ENCODE results near the gene TMCC1.
A peak's percentile ranks its signal among the peaks of the same experiment; 100 is the strongest.

Gene TMCC1

DNA sequence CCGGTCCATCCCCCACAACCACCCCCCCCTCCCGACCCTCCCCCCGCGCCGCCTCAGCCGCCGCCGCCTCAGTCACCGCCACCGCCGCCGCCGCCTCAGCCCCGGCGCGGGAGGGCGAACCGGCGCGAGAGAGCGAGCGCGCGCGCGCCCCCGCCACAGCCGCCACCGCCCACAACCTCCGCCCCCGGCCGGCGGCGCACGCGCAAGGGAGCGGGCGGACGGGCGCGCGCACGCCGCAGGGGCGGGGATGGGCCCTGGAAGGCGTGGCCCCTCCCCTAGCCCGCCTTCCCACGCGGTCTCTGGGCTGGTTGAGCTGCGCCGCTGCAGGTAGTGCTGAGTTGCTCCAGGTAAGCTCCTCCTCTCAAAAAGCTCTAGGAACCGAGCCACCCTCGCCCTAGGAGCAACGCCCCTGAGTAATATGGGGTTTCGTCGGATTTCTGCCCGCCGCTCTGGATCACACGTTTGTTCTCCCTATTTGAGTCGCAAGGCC lies at the start of gene TMCC1:
Gene TMCC1, minus strand, starts transcription at position 131 of the 490 bp plus-strand sequence.
- peak; percentile 84 for ATAC-seq
- TF ChIP-seq, protein P1, sequence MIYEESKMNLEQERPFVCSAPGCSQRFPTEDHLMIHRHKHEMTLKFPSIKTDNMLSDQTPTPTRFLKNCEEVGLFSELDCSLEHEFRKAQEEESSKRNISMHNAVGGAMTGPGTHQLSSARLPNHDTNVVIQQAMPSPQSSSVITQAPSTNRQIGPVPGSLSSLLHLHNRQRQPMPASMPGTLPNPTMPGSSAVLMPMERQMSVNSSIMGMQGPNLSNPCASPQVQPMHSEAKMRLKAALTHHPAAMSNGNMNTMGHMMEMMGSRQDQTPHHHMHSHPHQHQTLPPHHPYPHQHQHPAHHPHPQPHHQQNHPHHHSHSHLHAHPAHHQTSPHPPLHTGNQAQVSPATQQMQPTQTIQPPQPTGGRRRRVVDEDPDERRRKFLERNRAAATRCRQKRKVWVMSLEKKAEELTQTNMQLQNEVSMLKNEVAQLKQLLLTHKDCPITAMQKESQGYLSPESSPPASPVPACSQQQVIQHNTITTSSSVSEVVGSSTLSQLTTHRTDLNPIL (CRISPR knock-in tag; IDR thresholded peaks at IDR 0.05; ENCODE audit: low read depth) = no peak
- TF ChIP-seq RARB (CRISPR knock-in tag; IDR thresholded peaks at IDR 0.05) = no peak
- TF ChIP-seq TCF4 (CRISPR knock-in tag; IDR thresholded peaks at IDR 0.05; ENCODE audit: borderline replicate concordance) = no peak
- no peak for TF ChIP-seq PPARA (CRISPR knock-in tag; IDR thresholded peaks at IDR 0.05; ENCODE audit: borderline replicate concordance)
- no peak for TF ChIP-seq ZFP30 (CRISPR knock-in tag; IDR thresholded peaks at IDR 0.05)
- TF ChIP-seq ZNF8 (CRISPR knock-in tag; IDR thresholded peaks at IDR 0.05) = no peak
- TF ChIP-seq ZFP3 (CRISPR knock-in tag; IDR thresholded peaks at IDR 0.05) = no peak
- TF ChIP-seq ISL1 (CRISPR knock-in tag; IDR thresholded peaks at IDR 0.05) = no peak
- TF ChIP-seq SNAI2 (CRISPR knock-in tag; IDR thresholded peaks at IDR 0.05) = no peak
- no peak for TF ChIP-seq TOX (CRISPR knock-in tag; IDR thresholded peaks at IDR 0.05; ENCODE audit: borderline replicate concordance)
- no peak for TF ChIP-seq CSDC2 (CRISPR knock-in tag; IDR thresholded peaks at IDR 0.05)

DNA sequence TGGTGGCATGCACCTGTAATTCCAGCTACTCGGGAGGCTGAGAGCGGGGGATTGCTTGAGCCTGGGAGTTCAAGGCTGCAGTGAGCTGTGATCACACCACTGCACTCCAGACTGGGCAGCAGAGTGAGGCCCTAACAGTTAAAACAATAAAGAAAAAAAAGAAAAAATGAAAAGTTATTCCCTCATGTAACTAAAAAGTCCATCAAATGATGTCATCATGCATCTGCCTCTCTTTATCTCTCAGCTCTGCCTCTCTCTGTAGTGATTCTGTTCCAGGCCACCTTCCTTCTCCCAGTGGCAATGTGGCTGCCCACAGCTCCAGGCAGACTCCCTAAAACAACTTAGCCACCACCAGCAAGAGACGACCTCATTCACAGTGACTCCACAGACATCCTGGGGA lies 49.5 kb upstream of the TMCC1 start:
- no peak for ATAC-seq
- TF ChIP-seq OSR1 (CRISPR knock-in tag; IDR thresholded peaks at IDR 0.05) (no peak), TCF4 (CRISPR knock-in tag; IDR thresholded peaks at IDR 0.05; ENCODE audit: borderline replicate concordance) (no peak), RARB (CRISPR knock-in tag; IDR thresholded peaks at IDR 0.05) (no peak), ZNF8 (CRISPR knock-in tag; IDR thresholded peaks at IDR 0.05) (no peak), SNAI2 (CRISPR knock-in tag; IDR thresholded peaks at IDR 0.05) (no peak), ZNF565 (CRISPR knock-in tag; conservative IDR thresholded peaks at IDR 0.05; ENCODE audit: low read depth) (no peak), ZNF70 (CRISPR knock-in tag; IDR thresholded peaks at IDR 0.05) (no peak), ARNTL (CRISPR knock-in tag; IDR thresholded peaks at IDR 0.05; ENCODE audit: borderline replicate concordance, low read depth) (no peak), CSDC2 (CRISPR knock-in tag; IDR thresholded peaks at IDR 0.05) (no peak), ZFP3 (CRISPR knock-in tag; IDR thresholded peaks at IDR 0.05) (no peak), BACH2 (CRISPR knock-in tag; IDR thresholded peaks at IDR 0.05; ENCODE audit: borderline replicate concordance) (no peak), ZFP30 (CRISPR knock-in tag; IDR thresholded peaks at IDR 0.05) (no peak)
- TF ChIP-seq, protein P2, sequence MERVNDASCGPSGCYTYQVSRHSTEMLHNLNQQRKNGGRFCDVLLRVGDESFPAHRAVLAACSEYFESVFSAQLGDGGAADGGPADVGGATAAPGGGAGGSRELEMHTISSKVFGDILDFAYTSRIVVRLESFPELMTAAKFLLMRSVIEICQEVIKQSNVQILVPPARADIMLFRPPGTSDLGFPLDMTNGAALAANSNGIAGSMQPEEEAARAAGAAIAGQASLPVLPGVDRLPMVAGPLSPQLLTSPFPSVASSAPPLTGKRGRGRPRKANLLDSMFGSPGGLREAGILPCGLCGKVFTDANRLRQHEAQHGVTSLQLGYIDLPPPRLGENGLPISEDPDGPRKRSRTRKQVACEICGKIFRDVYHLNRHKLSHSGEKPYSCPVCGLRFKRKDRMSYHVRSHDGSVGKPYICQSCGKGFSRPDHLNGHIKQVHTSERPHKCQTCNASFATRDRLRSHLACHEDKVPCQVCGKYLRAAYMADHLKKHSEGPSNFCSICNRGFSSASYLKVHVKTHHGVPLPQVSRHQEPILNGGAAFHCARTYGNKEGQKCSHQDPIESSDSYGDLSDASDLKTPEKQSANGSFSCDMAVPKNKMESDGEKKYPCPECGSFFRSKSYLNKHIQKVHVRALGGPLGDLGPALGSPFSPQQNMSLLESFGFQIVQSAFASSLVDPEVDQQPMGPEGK (CRISPR knock-in tag; IDR thresholded peaks at IDR 0.05; ENCODE audit: borderline replicate concordance) = no peak
- TF ChIP-seq, protein P3, sequence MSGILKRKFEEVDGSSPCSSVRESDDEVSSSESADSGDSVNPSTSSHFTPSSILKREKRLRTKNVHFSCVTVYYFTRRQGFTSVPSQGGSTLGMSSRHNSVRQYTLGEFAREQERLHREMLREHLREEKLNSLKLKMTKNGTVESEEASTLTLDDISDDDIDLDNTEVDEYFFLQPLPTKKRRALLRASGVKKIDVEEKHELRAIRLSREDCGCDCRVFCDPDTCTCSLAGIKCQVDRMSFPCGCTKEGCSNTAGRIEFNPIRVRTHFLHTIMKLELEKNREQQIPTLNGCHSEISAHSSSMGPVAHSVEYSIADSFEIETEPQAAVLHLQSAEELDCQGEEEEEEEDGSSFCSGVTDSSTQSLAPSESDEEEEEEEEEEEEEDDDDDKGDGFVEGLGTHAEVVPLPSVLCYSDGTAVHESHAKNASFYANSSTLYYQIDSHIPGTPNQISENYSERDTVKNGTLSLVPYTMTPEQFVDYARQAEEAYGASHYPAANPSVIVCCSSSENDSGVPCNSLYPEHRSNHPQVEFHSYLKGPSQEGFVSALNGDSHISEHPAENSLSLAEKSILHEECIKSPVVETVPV (CRISPR knock-in tag; IDR thresholded peaks at IDR 0.05) = no peak
- TF ChIP-seq, protein P4, sequence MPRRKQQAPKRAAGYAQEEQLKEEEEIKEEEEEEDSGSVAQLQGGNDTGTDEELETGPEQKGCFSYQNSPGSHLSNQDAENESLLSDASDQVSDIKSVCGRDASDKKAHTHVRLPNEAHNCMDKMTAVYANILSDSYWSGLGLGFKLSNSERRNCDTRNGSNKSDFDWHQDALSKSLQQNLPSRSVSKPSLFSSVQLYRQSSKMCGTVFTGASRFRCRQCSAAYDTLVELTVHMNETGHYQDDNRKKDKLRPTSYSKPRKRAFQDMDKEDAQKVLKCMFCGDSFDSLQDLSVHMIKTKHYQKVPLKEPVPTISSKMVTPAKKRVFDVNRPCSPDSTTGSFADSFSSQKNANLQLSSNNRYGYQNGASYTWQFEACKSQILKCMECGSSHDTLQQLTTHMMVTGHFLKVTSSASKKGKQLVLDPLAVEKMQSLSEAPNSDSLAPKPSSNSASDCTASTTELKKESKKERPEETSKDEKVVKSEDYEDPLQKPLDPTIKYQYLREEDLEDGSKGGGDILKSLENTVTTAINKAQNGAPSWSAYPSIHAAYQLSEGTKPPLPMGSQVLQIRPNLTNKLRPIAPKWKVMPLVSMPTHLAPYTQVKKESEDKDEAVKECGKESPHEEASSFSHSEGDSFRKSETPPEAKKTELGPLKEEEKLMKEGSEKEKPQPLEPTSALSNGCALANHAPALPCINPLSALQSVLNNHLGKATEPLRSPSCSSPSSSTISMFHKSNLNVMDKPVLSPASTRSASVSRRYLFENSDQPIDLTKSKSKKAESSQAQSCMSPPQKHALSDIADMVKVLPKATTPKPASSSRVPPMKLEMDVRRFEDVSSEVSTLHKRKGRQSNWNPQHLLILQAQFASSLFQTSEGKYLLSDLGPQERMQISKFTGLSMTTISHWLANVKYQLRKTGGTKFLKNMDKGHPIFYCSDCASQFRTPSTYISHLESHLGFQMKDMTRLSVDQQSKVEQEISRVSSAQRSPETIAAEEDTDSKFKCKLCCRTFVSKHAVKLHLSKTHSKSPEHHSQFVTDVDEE (CRISPR knock-in tag; IDR thresholded peaks at IDR 0.05) = no peak
- TF ChIP-seq, protein P1 (CRISPR knock-in tag; IDR thresholded peaks at IDR 0.05; ENCODE audit: low read depth) = no peak
- TF ChIP-seq, protein P5, sequence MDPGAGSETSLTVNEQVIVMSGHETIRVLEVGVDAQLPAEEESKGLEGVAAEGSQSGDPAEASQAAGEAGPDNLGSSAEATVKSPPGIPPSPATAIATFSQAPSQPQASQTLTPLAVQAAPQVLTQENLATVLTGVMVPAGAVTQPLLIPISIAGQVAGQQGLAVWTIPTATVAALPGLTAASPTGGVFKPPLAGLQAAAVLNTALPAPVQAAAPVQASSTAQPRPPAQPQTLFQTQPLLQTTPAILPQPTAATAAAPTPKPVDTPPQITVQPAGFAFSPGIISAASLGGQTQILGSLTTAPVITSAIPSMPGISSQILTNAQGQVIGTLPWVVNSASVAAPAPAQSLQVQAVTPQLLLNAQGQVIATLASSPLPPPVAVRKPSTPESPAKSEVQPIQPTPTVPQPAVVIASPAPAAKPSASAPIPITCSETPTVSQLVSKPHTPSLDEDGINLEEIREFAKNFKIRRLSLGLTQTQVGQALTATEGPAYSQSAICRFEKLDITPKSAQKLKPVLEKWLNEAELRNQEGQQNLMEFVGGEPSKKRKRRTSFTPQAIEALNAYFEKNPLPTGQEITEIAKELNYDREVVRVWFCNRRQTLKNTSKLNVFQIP (CRISPR knock-in tag; IDR thresholded peaks at IDR 0.05; ENCODE audit: borderline replicate concordance, low read depth) = no peak
